Activated CD4-positive, alpha-beta T cell treated with anti-CD3 and anti-CD28 coated beads, Interleukin-2, amount 10 ng/mL, durations not matched to agents 24 days and 14 days (primary cell): Measurements from ENCODE around the gene LTBP4. TPM values are rescaled to one million over a fixed set of nuclear protein-coding genes. Genes with fewer than 3 reads are reported as not detected.
"Not testable (repeated sequence)": the region's sequence is repeated elsewhere in the genome, so short reads cannot be mapped to it uniquely, and the experiment has no call there.

Experiments
- DNase-seq: peaks from one replicate; pipeline ENCODE4 v3.0.0; 2022
- H3K27ac Mint-ChIP-seq: one replicate; pipeline ENCODE4 v1.8.0; 2022; ENCODE audit warnings: mild to moderate bottlenecking, mixed read lengths
- H3K27me3 Mint-ChIP-seq: one replicate; pipeline ENCODE4 v1.8.0; 2022; ENCODE audit warnings: mixed read lengths
- H3K36me3 Mint-ChIP-seq: one replicate; pipeline ENCODE4 v1.8.0; 2022; ENCODE audit warnings: low read depth, mild to moderate bottlenecking, mixed read lengths
- H3K4me1 Mint-ChIP-seq: one replicate; pipeline ENCODE4 v1.8.0; 2021; ENCODE audit warnings: mixed read lengths
- H3K4me3 Mint-ChIP-seq: one replicate; pipeline ENCODE4 v1.8.0; 2022; ENCODE audit warnings: mild to moderate bottlenecking, moderate library complexity, mixed read lengths
- H3K9me3 Mint-ChIP-seq: one replicate; pipeline ENCODE4 v1.8.0; 2021; ENCODE audit warnings: mixed read lengths
- intact Hi-C: fragments of 100-400 bp; cut with micrococcal nuclease; formaldehyde crosslinking; loops from one replicate; pipeline ENCODE4 v1.15.1; 2023
- total RNA-seq: library from RNA; stranded (reverse); gene quantifications from 2 replicates; pipeline ENCODE4 v1.2.3, GENCODE V29; 2022

LTBP4 gene
- 123 and 126 TPM in 2 replicates for total RNA-seq

GRCh38 chr19:40601134-40601974 is at the start of gene LTBP4:
Gene LTBP4, plus strand, starts transcription at chr19:40601369. Its CDS starts 19 bp downstream, at chr19:40601388.
- peak within 1 kb of the TSS; percentile 53 for H3K27ac Mint-ChIP-seq
- peaks cover 57% of the 10 kb centered on the region for H3K4me1 Mint-ChIP-seq
- no peaks in the 10 kb centered on the region for H3K9me3 Mint-ChIP-seq
- intact Hi-C loops: loop anchor here (5.0 to 10.0 kb wide), 3 partner anchors 179 to 1283 kb away; partner anchors contain the start of gene ARHGEF1
- H3K4me3 Mint-ChIP-seq: peak within 1 kb of the TSS; percentile 75
- peaks cover 40% of the 10 kb centered on the region for H3K27me3 Mint-ChIP-seq
- peak; percentile 77 for DNase-seq
- H3K36me3 Mint-ChIP-seq: peaks cover 3% of the 10 kb centered on the region

GRCh38 chr19:40552848-40553247 is 48.3 kb upstream of the LTBP4 start:
- Mint-ChIP-seq H3K27ac (no peak overlapping the region), H3K4me1 (peaks cover 9% of the 10 kb centered on the region), H3K27me3 (peaks cover 49% of the 10 kb centered on the region), H3K36me3 (no peaks in the 10 kb centered on the region), H3K9me3 (no peaks in the 10 kb centered on the region), H3K4me3 (no peak overlapping the region)
- DNase-seq: no peak
- intact Hi-C loops: no loop called here

DNA sequence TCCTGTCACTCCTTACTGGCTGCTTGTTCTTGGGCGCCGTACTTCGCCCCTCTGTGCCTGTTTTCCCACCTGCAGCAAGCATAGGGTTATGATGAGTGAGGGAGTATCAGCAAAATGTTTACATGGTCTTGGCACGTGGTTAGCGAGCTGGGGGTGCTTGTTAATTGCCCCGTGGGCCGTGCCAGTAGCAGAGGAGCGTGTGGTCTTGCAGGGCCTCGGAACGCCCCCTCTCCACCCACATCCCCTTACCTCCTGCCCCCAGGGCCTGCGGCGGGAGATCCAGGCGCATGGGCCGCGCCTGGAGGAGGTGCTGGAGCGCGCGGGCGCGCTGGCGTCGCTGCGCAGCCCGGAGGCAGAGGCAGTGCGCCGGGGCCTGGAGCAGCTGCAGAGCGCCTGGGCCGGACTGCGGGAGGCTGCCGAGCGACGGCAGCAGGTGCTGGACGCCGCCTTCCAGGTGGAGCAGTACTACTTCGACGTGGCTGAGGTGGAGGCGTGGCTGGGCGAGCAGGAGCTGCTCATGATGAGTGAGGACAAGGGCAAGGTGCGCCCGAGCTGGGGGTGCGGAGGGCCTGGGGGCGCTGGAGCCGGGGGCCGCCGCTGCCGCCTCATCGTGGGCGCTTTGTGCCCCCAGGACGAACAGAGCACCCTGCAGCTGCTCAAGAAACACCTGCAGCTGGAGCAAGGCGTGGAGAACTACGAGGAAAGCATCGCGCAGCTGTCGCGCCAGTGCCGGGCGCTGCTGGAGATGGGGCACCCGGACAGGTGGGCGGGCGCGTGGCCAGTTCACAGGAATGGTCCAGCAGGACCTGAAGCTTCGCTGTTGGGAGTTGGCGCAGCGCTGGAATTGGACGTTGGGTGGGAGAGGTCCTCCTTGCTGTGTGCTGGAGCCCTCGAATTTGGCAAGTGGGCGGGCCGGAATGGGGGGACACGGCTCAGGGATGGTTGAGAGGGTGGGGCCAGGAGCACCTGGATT is 47.0 kb upstream of the LTBP4 start:
- intact Hi-C loops: no loop called here
- no peaks in the 10 kb centered on the region for H3K36me3 Mint-ChIP-seq
- peaks cover 5% of the 10 kb centered on the region for H3K4me1 Mint-ChIP-seq
- H3K4me3 Mint-ChIP-seq: no peak overlapping the region
- no peak overlapping the region for H3K27ac Mint-ChIP-seq
- DNase-seq: no peak
- H3K9me3 Mint-ChIP-seq: no peaks in the 10 kb centered on the region
- peaks cover 44% of the 10 kb centered on the region for H3K27me3 Mint-ChIP-seq

DNA sequence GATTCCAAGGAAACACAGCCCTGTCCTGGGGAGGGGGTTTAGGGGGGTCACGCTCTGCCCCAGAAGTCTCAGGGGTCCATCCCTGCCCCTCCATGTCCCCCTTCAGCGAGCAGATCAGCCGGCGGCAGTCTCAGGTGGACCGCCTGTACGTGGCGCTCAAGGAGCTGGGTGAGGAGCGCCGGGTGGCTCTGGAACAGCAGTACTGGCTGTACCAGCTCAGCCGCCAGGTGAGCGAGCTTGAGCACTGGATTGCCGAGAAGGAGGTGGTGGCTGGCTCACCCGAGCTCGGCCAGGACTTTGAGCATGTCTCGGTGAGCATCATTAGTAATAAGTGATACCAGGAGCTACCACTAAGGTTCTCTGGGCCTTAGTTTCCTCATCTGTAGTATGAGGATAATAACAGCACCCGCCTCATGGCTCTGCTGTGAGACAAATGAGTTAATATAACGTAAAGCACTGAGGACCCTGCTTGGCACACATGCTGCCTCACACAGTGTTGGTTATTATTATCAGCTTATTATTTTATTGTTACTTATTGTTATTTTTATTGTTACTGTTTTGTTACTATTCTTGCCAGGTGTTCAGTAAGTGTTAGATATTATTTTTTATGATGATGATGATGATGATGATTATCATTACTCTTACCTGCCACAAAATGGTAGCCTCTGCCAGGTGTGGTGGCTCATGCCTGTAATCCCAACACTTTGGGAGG is 45.0 kb upstream of the LTBP4 start:
- intact Hi-C loops: no loop called here
- Mint-ChIP-seq H3K36me3 (no peaks in the 10 kb centered on the region), H3K9me3 (no peaks in the 10 kb centered on the region), H3K4me3 (no peak overlapping the region), H3K4me1 (peaks cover 2% of the 10 kb centered on the region), H3K27me3 (peaks cover 39% of the 10 kb centered on the region), H3K27ac (no peak overlapping the region)
- DNase-seq: no peak

DNA sequence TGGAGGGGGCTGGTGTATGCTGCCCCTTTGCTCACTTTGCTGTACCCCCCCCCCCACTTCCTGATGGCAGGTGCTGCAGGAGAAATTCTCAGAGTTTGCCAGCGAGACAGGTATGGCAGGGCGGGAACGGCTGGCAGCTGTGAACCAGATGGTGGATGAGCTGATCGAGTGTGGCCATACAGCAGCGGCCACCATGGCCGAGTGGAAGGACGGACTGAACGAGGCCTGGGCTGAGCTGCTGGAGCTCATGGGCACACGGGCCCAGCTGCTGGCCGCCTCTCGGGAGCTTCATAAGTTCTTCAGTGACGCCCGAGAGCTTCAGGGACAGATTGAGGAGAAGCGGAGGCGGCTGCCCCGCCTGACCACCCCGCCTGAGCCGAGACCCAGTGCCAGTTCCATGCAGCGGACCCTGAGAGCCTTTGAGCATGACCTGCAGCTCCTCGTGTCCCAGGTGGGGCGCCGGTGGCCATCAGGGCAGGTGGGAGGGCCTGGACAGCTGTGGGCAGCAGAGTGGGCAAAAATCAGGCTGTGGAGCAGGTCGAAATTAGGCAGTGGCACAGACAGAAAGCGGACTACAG is 44.1 kb upstream of the LTBP4 start:
- no peaks in the 10 kb centered on the region for H3K9me3 Mint-ChIP-seq
- H3K36me3 Mint-ChIP-seq: no peaks in the 10 kb centered on the region
- intact Hi-C loops: no loop called here
- peaks cover 42% of the 10 kb centered on the region for H3K27me3 Mint-ChIP-seq
- H3K4me3 Mint-ChIP-seq: no peak overlapping the region
- DNase-seq: no peak
- H3K4me1 Mint-ChIP-seq: peaks cover 4% of the 10 kb centered on the region
- H3K27ac Mint-ChIP-seq: no peak overlapping the region

DNA sequence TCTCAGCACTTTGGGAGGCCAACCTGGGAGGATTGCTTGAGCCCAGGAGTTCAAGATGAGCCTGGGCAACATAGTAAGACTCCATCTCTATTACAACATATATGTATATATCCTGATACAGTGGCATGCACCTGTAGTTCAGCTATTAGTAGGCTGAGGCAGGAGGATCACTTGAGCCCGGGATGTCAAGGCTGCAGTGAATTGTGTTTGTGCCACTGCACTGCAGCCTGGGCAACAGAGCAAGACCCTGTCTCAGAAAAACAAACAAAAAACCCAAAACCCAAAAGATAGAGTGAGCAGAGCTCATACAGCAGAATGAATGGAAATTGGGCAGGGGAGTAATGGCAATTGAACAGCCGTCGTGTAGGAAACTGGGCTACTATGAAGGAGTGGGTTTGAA is 41.8 kb upstream of the LTBP4 start:
- peaks cover 29% of the 10 kb centered on the region for H3K27me3 Mint-ChIP-seq
- no peaks in the 10 kb centered on the region for H3K36me3 Mint-ChIP-seq
- DNase-seq: no peak
- no peak overlapping the region for H3K27ac Mint-ChIP-seq
- no peaks in the 10 kb centered on the region for H3K9me3 Mint-ChIP-seq
- H3K4me1 Mint-ChIP-seq: peaks cover 3% of the 10 kb centered on the region
- H3K4me3 Mint-ChIP-seq: no peak overlapping the region
- intact Hi-C loops: no loop called here

GRCh38 chr19:40560092-40560507 is 41.1 kb upstream of the LTBP4 start:
- intact Hi-C loops: no loop called here
- Mint-ChIP-seq H3K27ac (no peak overlapping the region), H3K4me3 (no peak overlapping the region), H3K4me1 (peaks cover 3% of the 10 kb centered on the region), H3K9me3 (no peaks in the 10 kb centered on the region), H3K36me3 (no peaks in the 10 kb centered on the region), H3K27me3 (peaks cover 26% of the 10 kb centered on the region)
- no peak for DNase-seq

GRCh38 chr19:40561947-40562346 is 39.2 kb upstream of the LTBP4 start:
- intact Hi-C loops: no loop called here
- no peaks in the 10 kb centered on the region for H3K36me3 Mint-ChIP-seq
- peaks cover 31% of the 10 kb centered on the region for H3K27me3 Mint-ChIP-seq
- H3K4me1 Mint-ChIP-seq: peaks cover 3% of the 10 kb centered on the region
- no peak for DNase-seq
- no peak overlapping the region for H3K4me3 Mint-ChIP-seq
- no peak overlapping the region for H3K27ac Mint-ChIP-seq
- no peaks in the 10 kb centered on the region for H3K9me3 Mint-ChIP-seq

DNA sequence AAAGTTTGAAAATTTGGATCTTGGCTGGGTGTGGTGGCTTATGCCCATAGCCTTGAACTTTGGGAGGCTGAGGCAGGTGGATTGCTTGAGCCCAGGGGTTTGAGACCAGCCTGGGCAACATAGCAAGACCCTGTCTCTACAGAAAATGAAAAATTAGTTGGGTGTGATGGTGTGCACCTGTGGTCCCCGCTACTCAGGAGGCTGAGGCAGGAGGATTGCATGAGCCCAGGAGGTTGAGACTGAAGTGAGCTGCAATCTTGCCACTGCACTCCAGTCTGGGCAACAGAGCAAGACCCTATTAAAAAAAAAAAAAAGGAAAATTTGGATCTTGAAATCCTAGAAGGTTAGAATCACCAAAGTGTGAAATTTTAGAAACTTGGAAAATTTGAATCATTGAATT is 36.6 kb upstream of the LTBP4 start:
- H3K9me3 Mint-ChIP-seq, intact Hi-C loops, H3K27ac Mint-ChIP-seq, H3K4me1 Mint-ChIP-seq, H3K36me3 Mint-ChIP-seq, DNase-seq, H3K4me3 Mint-ChIP-seq: not testable (repeated sequence)
- peaks cover 45% of the 10 kb centered on the region for H3K27me3 Mint-ChIP-seq

- no peak overlapping the region for H3K27ac Mint-ChIP-seq
- H3K4me3 Mint-ChIP-seq: no peak overlapping the region
- no peaks in the 10 kb centered on the region for H3K36me3 Mint-ChIP-seq
- DNase-seq: no peak
- H3K9me3 Mint-ChIP-seq: no peaks in the 10 kb centered on the region
- peaks cover 48% of the 10 kb centered on the region for H3K27me3 Mint-ChIP-seq
- peaks cover 7% of the 10 kb centered on the region for H3K4me1 Mint-ChIP-seq
- intact Hi-C loops: no loop called here
These were observed 35.8 kb upstream of the LTBP4 start for GRCh38 chr19:40565355-40565754.

DNA sequence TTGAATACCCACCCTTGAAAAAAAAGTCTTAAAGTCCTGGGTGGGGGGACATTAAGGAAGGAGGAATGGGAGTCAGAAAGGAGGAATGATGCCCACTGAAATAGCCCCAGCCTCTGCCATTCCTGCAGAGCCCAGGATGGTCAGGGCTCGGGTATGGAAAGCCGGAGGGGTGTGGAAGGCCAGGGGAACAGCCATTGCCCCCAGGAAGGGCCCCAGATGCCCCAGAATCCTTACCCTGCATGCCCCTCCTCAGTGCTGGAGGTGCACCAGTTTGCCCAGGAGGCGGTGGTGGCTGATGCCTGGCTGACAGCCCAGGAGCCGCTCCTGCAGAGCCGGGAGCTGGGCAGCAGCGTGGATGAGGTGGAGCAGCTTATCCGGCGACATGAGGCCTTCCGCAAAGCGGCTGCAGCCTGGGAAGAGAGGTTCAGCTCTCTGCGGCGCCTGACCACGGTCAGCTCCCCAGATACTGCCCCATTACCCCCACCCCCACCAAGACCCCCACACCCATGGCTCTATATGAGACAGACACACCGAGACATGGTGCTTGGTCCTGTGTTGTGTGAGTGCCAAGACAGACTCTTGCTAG is 35.2 kb upstream of the LTBP4 start:
- no peak overlapping the region for H3K4me3 Mint-ChIP-seq
- intact Hi-C loops: no loop called here
- H3K4me1 Mint-ChIP-seq: peaks cover 12% of the 10 kb centered on the region
- H3K27me3 Mint-ChIP-seq: peaks cover 45% of the 10 kb centered on the region
- DNase-seq: no peak
- no peaks in the 10 kb centered on the region for H3K36me3 Mint-ChIP-seq
- H3K9me3 Mint-ChIP-seq: peaks cover 2% of the 10 kb centered on the region
- no peak overlapping the region for H3K27ac Mint-ChIP-seq

DNA sequence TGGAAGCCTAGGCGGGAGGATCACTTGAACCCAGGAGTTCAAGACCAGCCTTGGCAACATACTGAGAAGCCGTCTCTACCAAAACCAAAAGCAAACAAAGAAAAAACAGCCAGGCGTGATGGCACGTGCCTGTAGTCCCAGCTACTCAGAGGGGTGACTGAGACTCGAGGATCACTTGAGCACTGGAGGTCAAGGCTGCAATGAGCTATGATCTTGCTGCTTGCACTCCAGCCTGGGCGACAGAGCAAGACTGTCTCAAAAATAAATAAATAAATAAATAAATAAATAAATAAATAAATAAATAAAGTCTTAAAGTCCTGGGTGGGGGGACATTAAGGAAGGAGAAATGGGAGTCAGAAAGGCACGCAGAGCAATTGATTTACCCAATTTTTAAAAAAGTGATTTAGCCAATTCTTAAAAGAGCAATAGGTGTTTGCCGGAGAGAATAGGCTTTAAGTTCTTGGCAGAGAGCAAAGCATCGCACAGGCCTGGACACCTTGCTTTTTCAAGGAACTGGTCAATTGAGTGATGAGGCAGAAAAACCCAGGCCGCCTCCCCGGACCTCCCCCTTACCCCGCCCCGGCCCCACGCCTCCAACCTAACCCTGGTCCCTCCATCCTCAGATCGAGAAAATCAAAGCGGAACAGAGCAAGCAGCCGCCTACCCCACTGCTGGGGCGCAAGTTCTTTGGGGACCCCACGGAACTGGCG is 34.0 kb upstream of the LTBP4 start:
- H3K36me3 Mint-ChIP-seq: no peaks in the 10 kb centered on the region
- intact Hi-C loops: no loop called here
- H3K27me3 Mint-ChIP-seq: peaks cover 40% of the 10 kb centered on the region
- H3K4me1 Mint-ChIP-seq: peaks cover 9% of the 10 kb centered on the region
- H3K9me3 Mint-ChIP-seq: peaks cover 3% of the 10 kb centered on the region
- no peak overlapping the region for H3K27ac Mint-ChIP-seq
- no peak for DNase-seq
- H3K4me3 Mint-ChIP-seq: no peak overlapping the region
